A549 (cell line): Measurements from ENCODE around the gene ARID5B.

Source experiments
- CEBPB ChIP-seq, 2 experiments: fragments of >200 bp in 1 of 2; sonication (Bioruptor Twin) in 1 of 2; formaldehyde crosslinking in 1 of 2; IDR thresholded peaks; 2 replicates each; pipeline ENCODE4 v1.6.1; 2012 to 2016
- CHD4 ChIP-seq: fragments of 200-600 bp; sonication (generic); IDR thresholded peaks from 2 replicates; pipeline ENCODE4 v1.6.1; 2016; ENCODE audit warnings: antibody characterized with exemption, mild to moderate bottlenecking, borderline replicate concordance
- EP300 ChIP-seq, 2 experiments: fragments of >200 bp; sonication (Bioruptor Twin); formaldehyde crosslinking; IDR thresholded peaks; 2 replicates in 1 of 2; 3 replicates in 1 of 2; pipeline ENCODE4 v1.6.1; 2016 to 2017
- ESRRA ChIP-seq: fragments of 150-350 bp; IDR thresholded peaks from 2 replicates; pipeline ENCODE4 v1.6.1; 2014; ENCODE audit warnings: mild to moderate bottlenecking, low read length, borderline replicate concordance
- JUNB ChIP-seq: fragments of >200 bp; sonication (Bioruptor Twin); formaldehyde crosslinking; IDR thresholded peaks from 2 replicates; pipeline ENCODE4 v1.6.1; 2016
- MAFK ChIP-seq: fragments of 450-650 bp; IDR thresholded peaks from 2 replicates; pipeline ENCODE4 v1.6.1; 2014; ENCODE audit not compliant: partially characterized antibody
- MYC ChIP-seq: IDR thresholded peaks from 2 replicates; pipeline ENCODE4 v1.6.1; 2012; ENCODE audit warnings: mild to moderate bottlenecking, inconsistent platforms, low read length, improper control_type of control experiment, borderline replicate concordance
- RAD21 ChIP-seq, 2 experiments: fragments of >200 bp in 1 of 2; sonication (Bioruptor Twin) in 1 of 2; formaldehyde crosslinking in 1 of 2; IDR thresholded peaks in 1 of 2; conservative IDR thresholded peaks in 1 of 2; 2 replicates in 1 of 2; 3 replicates in 1 of 2; pipeline ENCODE4 v1.6.1; 2012 to 2018; ENCODE audit warnings: inconsistent platforms in 1 of 2
- REST ChIP-seq: fragments of 200-600 bp; sonication (generic); IDR thresholded peaks from 2 replicates; pipeline ENCODE4 v1.6.1; 2016; ENCODE audit warnings: antibody characterized with exemption, mild to moderate bottlenecking, moderate library complexity
- SMC3 ChIP-seq: fragments of >200 bp; sonication (Bioruptor Twin); formaldehyde crosslinking; IDR thresholded peaks from 3 replicates; pipeline ENCODE4 v1.6.1; 2018; ENCODE audit warnings: inconsistent platforms
- TF ChIP-seq, protein P1 (sequence below): fragments of >200 bp; sonication (Bioruptor Twin); formaldehyde crosslinking; IDR thresholded peaks from 3 replicates; pipeline ENCODE4 v1.5.1; 2016
- TF ChIP-seq, protein P2 (sequence below): IDR thresholded peaks from 2 replicates; pipeline ENCODE4 v1.6.1; 2012
- TF ChIP-seq, protein P3 (sequence below): fragments of 450-650 bp; IDR thresholded peaks from 2 replicates; pipeline ENCODE4 v1.6.1; 2014; ENCODE audit warnings: antibody characterized with exemption

GRCh38 chr10:61859786-61860185, 41.7 kb upstream of the ARID5B start:
- TF ChIP-seq ESRRA (no peak), JUNB (no peak), CEBPB (IDR thresholded peaks at IDR 0.05) (no peak), SMC3 (no peak), REST (no peak), MYC (no peak), CHD4 (no peak), MAFK (no peak), EP300 (IDR thresholded peaks at IDR 0.05) (no peak), RAD21 (conservative IDR thresholded peaks at IDR 0.05 in 1 of 2, IDR thresholded peaks at IDR 0.05 in 1 of 2) (no peak)
- TF ChIP-seq, protein P1, sequence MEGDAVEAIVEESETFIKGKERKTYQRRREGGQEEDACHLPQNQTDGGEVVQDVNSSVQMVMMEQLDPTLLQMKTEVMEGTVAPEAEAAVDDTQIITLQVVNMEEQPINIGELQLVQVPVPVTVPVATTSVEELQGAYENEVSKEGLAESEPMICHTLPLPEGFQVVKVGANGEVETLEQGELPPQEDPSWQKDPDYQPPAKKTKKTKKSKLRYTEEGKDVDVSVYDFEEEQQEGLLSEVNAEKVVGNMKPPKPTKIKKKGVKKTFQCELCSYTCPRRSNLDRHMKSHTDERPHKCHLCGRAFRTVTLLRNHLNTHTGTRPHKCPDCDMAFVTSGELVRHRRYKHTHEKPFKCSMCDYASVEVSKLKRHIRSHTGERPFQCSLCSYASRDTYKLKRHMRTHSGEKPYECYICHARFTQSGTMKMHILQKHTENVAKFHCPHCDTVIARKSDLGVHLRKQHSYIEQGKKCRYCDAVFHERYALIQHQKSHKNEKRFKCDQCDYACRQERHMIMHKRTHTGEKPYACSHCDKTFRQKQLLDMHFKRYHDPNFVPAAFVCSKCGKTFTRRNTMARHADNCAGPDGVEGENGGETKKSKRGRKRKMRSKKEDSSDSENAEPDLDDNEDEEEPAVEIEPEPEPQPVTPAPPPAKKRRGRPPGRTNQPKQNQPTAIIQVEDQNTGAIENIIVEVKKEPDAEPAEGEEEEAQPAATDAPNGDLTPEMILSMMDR, result no peak
- TF ChIP-seq, protein P2, sequence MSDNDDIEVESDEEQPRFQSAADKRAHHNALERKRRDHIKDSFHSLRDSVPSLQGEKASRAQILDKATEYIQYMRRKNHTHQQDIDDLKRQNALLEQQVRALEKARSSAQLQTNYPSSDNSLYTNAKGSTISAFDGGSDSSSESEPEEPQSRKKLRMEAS, result no peak
- TF ChIP-seq, protein P3, sequence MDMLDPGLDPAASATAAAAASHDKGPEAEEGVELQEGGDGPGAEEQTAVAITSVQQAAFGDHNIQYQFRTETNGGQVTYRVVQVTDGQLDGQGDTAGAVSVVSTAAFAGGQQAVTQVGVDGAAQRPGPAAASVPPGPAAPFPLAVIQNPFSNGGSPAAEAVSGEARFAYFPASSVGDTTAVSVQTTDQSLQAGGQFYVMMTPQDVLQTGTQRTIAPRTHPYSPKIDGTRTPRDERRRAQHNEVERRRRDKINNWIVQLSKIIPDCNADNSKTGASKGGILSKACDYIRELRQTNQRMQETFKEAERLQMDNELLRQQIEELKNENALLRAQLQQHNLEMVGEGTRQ, result no peak
